ENCODE measurements around the gene DPH1. TPM values are rescaled to one million over a fixed set of nuclear protein-coding genes. Genes with fewer than 3 reads are reported as not detected.

Gene DPH1
- total and polyA plus RNA-seq, 8 donors: 30.7 to 53.3 (median 46.5) TPM

DNA sequence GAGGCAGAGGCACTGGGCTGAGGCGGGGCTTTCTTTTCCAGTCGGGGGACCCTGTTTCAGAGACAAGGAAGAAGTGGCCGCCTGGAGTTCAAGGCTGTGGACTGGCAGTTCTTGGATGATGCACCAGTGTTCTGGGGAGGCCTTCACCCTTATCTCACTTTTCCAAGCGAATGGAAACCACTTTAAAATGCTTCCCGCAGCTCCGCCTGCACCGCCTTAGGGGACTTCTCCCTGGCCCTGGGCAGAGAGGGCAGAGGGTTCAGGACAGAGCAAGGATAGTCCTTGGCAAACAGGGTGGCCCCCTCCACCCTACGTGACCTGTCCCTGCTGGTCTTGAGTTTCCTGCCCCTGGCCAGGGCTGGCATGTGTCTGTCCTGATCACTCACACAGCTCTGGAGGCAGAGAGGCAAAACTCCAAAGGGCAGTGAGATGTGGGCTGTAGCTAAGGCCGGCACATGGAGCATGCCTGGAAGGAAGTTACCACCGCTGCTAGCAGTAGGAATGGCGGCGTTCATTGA, 25.5 kb upstream of the DPH1 start:
- no peaks in the 10 kb centered on the region for H3K36me3 ChIP-seq
- TF ChIP-seq, protein P1, sequence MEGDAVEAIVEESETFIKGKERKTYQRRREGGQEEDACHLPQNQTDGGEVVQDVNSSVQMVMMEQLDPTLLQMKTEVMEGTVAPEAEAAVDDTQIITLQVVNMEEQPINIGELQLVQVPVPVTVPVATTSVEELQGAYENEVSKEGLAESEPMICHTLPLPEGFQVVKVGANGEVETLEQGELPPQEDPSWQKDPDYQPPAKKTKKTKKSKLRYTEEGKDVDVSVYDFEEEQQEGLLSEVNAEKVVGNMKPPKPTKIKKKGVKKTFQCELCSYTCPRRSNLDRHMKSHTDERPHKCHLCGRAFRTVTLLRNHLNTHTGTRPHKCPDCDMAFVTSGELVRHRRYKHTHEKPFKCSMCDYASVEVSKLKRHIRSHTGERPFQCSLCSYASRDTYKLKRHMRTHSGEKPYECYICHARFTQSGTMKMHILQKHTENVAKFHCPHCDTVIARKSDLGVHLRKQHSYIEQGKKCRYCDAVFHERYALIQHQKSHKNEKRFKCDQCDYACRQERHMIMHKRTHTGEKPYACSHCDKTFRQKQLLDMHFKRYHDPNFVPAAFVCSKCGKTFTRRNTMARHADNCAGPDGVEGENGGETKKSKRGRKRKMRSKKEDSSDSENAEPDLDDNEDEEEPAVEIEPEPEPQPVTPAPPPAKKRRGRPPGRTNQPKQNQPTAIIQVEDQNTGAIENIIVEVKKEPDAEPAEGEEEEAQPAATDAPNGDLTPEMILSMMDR (IDR thresholded peaks at IDR 0.05): no peak
- no peak overlapping the region for H3K27ac ChIP-seq
- peaks cover 0 to 8% of the 10 kb centered on the region in 2 donors for H3K27me3 ChIP-seq
- peaks cover 7 to 9% of the 10 kb centered on the region in 2 donors for H3K4me1 ChIP-seq
- intact Hi-C loops (cut with DNase I): no loop called here
- DNase-seq: no peak
- no peak for ATAC-seq
- H3K4me3 ChIP-seq: no peak overlapping the region
- no peaks in the 10 kb centered on the region for H3K9me3 ChIP-seq

DNA sequence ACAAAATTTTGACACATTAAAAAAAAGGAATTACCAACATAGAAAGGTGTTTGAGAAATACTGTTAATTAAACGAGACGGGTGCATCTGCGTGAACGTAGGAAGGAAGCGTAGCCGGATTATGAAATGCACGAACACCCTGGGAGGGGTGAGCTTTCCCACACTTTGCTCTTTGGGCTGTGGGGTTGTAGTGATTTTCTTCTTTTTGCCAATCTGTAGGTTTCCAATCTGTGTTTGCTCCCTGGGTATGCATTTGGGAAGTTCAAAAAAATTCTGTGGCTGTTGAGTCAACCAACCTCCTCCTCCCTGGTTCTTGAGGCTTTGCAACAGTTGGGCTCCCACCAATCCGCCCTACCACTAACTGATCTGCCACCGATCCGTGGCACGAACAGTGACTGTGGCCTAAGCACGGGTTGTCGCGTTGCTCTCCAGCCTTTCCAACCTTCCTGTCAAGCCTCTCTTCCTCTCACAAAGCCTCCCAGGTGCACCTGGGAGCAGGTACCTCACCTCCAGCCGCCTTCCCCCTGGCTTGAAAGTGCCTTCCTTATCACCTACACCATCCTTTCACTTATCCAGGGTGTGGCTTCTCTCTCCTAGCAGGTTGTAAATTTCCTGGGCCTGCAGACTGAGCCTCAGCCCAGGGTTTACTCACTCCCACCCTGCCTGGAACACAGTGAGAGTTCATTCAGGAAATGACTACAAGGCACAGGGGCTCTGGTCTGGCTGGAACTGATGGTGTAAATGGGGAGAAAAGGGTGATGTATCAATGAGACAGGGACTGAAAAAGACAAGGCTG, 21.4 kb upstream of the DPH1 start:
- TF ChIP-seq, protein P1 (IDR thresholded peaks at IDR 0.05): no peak
- intact Hi-C loops (cut with DNase I): no loop called here
- no peaks in the 10 kb centered on the region for H3K9me3 ChIP-seq

DNA sequence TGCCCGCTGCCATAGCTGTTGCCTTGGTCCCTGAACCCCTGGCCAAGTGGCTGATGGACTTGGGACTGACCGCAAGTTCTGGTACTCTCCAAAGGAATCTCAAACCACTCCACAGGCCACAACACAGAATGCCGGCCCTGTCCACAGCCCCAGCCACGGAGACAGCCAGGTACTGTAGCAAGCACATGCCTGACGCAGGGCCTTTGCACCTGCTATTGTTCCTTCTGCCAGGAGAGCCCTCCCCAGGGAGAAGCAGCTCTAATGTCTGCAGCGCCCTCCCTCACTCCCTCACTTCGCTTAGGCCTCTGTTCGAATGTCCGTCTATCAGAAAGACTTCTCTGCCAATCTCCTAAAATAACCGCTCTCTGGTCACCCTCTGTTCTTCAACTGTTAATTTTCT, 20.2 kb upstream of the DPH1 start:
- H3K4me1 ChIP-seq: peaks cover 8 to 13% of the 10 kb centered on the region in 2 donors
- no peak for DNase-seq
- no peaks in the 10 kb centered on the region for H3K9me3 ChIP-seq
- H3K27ac ChIP-seq: no peak overlapping the region
- ATAC-seq: no peak
- no peaks in the 10 kb centered on the region for H3K27me3 ChIP-seq
- no peak overlapping the region for H3K4me3 ChIP-seq
- intact Hi-C loops (cut with DNase I): no loop called here
- no peaks in the 10 kb centered on the region for H3K36me3 ChIP-seq
- TF ChIP-seq, protein P1 (IDR thresholded peaks at IDR 0.05): no peak

More for the DNA sequence above, 21.4 kb upstream of the DPH1 start:
- Histone ChIP-seq H3K27ac (no peak overlapping the region), H3K36me3 (no peaks in the 10 kb centered on the region), H3K27me3 (no peaks in the 10 kb centered on the region), H3K4me1 (peaks cover 8 to 13% of the 10 kb centered on the region in 2 donors), H3K4me3 (no peak overlapping the region)
- DNase-seq (no peak), ATAC-seq (no peak)

DNA sequence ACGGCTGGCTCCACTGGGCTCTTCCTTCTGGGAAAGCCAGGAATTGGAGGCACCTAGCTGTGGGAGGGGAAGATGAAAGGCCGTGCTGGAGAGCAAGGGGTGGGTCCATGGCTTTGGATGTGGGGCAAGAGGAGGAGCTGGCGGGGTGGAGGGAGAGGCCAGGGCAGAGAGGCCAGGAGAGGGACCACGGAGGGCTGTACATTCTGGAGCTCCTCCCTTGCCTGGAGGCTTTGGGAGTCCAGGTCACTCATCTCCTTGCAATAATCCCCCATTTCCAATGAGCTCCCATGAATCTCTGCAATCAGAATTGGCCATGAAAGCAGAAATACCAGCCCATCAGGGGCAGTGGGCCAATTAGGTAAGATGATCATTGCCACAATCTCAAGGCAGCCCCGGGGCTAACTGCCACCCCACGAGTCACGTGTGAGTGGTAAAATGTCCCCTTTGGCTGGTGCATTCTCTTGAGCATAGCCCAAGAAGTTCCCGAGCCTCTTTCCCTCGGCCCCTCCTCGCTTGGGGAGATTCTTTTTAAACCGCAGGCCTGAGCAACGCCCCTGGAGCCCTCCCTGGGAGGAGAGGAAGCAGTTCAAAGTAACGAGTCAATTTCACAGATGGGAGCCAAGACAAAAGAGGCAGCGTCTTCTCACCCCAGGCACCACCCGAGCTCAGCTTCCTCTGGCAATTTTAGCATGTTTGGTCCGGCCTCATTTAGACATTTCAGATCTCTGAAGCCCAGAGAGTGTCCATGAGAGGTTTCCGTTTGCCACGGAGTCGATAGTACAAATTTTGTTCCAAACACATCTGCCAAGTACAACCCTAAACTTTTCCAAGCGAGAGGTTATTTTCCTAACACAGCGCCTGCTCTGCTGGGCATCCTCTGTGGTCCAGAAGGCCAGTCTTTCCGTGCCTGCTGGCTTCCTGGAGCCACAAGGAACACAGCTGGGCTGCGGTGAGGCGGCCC, 18.3 kb upstream of the DPH1 start:
- Histone ChIP-seq H3K9me3 (no peaks in the 10 kb centered on the region), H3K4me3 (no peak overlapping the region), H3K4me1 (peaks cover 8 to 13% of the 10 kb centered on the region in 2 donors), H3K36me3 (no peaks in the 10 kb centered on the region), H3K27ac (peak overlapping the region; percentile 28 to 62), H3K27me3 (no peaks in the 10 kb centered on the region)
- ATAC-seq (peak; percentile 84), DNase-seq (peak in 1 of 4 donors; percentile 57)
- TF ChIP-seq, protein P1 (IDR thresholded peaks at IDR 0.05): no peak
- intact Hi-C loops (cut with DNase I): no loop called here

Data from left lung (tissue), 10 donors.